ENCODE results near the gene C19orf67.

C19orf67 gene

GRCh38 chr19:14086098-14086497 is 515 bp upstream of the C19orf67 start:
- no peak overlapping the region for H3K4me3 ChIP-seq (ENCODE audit: low read length)
- TF ChIP-seq, protein P1, sequence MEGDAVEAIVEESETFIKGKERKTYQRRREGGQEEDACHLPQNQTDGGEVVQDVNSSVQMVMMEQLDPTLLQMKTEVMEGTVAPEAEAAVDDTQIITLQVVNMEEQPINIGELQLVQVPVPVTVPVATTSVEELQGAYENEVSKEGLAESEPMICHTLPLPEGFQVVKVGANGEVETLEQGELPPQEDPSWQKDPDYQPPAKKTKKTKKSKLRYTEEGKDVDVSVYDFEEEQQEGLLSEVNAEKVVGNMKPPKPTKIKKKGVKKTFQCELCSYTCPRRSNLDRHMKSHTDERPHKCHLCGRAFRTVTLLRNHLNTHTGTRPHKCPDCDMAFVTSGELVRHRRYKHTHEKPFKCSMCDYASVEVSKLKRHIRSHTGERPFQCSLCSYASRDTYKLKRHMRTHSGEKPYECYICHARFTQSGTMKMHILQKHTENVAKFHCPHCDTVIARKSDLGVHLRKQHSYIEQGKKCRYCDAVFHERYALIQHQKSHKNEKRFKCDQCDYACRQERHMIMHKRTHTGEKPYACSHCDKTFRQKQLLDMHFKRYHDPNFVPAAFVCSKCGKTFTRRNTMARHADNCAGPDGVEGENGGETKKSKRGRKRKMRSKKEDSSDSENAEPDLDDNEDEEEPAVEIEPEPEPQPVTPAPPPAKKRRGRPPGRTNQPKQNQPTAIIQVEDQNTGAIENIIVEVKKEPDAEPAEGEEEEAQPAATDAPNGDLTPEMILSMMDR (conservative IDR thresholded peaks at IDR 0.05; ENCODE audit: low read depth, low read length) = no peak
- DNase-seq (ENCODE audit: low read depth) = no peak

GRCh38 chr19:14082675-14082960 is 3.0 kb downstream of the C19orf67 start:
- no peak overlapping the region for H3K4me3 ChIP-seq (ENCODE audit: low read length)
- TF ChIP-seq, protein P1 (conservative IDR thresholded peaks at IDR 0.05; ENCODE audit: low read depth, low read length) = no peak
- no peak for DNase-seq (ENCODE audit: low read depth)

- peak overlapping the region; percentile 63 for H3K4me3 ChIP-seq (ENCODE audit: low read length)
- TF ChIP-seq, protein P1 (conservative IDR thresholded peaks at IDR 0.05; ENCODE audit: low read depth, low read length) = no peak
- DNase-seq (ENCODE audit: low read depth) = no peak
Observed at GRCh38 chr19:14081797-14082674, 3.5 kb downstream of the C19orf67 start.

GRCh38 chr19:14080887-14081796 is 4.4 kb downstream of the C19orf67 start:
- TF ChIP-seq, protein P1 (conservative IDR thresholded peaks at IDR 0.05; ENCODE audit: low read depth, low read length) = no peak
- H3K4me3 ChIP-seq (ENCODE audit: low read length) = peak overlapping the region; percentile 85
- peak; percentile 96 for DNase-seq (ENCODE audit: low read depth)

DNA sequence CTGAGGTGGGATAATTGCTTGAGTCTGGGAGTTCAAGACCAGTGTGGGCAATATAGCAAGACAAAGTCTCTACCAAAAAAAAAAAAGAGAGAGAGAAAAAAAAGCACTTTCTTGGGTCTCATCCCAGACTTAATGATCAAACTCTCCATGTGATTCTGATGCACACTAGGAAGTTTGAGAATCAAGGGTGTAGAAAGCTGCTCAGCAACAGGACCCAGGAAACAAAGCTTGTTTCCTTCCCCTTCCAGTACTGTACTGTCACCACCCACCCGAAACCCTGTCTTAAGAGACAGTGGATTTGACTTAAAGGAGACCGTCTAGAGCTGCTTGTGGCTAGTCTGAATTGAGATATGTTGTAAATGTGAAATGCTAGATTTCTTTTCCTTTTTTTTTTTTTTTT is 7.2 kb downstream of the C19orf67 start:
- no peak for DNase-seq (ENCODE audit: low read depth)
- TF ChIP-seq, protein P1 (conservative IDR thresholded peaks at IDR 0.05; ENCODE audit: low read depth, low read length) = no peak
- H3K4me3 ChIP-seq (ENCODE audit: low read length) = no peak overlapping the region

GRCh38 chr19:14073925-14074838 is 11.4 kb downstream of the C19orf67 start:
- peak overlapping the region; percentile 70 for H3K4me3 ChIP-seq (ENCODE audit: low read length)
- TF ChIP-seq, protein P1 (conservative IDR thresholded peaks at IDR 0.05; ENCODE audit: low read depth, low read length) = no peak
- no peak for DNase-seq (ENCODE audit: low read depth)
